GM19395 (cell line): ENCODE results near the gene DNAAF6.

ENCODE experiments used
- ATAC-seq: cut with Tn5 transposase; IDR thresholded peaks from one replicate; pipeline ENCODE4 v1.9.1; 2021; ENCODE audit warnings: mild to moderate bottlenecking, moderate library complexity; ENCODE audit not compliant: unreplicated experiment

DNAAF6 gene

DNA sequence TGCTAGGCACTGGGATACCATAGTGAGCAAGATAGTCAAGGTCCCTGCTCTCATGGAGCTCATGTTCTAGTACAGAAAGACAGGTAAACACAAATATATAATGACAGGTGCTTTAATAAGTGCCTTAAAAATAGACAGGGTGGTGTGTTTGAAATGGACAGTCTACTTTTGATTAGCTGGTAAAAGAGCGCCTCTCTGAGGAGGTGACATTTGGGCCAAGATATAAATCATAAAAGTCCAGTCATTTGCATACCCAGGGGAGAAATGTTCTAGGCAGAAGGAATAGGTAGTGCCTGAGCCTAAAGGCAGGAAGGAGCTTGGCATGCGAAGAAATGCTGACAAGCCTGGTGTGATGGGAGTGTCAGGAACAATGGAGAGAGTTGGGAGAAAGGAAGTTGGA is 83.6 kb downstream of the DNAAF6 start:
- no peak for ATAC-seq

DNA sequence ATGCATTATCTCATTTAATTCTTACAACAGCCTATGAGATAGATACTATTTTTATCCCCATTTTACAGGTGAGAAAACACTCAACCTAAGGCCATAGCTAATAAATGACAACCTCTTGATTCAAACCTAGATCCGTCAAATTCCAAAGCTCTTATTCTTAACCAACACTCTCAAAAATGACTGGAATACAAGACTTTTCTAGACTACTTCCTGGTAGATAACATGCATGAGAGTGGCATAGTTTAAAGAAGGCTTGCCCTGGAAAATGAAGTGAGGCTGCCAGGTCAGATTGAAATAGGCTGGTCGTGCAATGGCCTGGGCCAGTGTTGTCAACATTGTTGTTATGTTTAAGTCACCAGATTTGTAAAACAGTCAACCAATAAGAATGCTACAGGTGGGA is 86.6 kb downstream of the DNAAF6 start:
- ATAC-seq, result no peak
